Anterior cingulate cortex (tissue), 58 donors: ENCODE measurements around the gene CCDC43.
"Not testable (repeated sequence)": the region's sequence is repeated elsewhere in the genome, so short reads cannot be mapped to it uniquely, and the experiment has no call there.

Experiments
- DNase-seq, 58 donors: peaks; one replicate each; lab custom pipeline; 2025; lab: John Stamatoyannopoulos, UW

Gene CCDC43

GRCh38 chr17:44673893-44674292 lies 15.7 kb downstream of the CCDC43 start:
- no peak for DNase-seq

DNA sequence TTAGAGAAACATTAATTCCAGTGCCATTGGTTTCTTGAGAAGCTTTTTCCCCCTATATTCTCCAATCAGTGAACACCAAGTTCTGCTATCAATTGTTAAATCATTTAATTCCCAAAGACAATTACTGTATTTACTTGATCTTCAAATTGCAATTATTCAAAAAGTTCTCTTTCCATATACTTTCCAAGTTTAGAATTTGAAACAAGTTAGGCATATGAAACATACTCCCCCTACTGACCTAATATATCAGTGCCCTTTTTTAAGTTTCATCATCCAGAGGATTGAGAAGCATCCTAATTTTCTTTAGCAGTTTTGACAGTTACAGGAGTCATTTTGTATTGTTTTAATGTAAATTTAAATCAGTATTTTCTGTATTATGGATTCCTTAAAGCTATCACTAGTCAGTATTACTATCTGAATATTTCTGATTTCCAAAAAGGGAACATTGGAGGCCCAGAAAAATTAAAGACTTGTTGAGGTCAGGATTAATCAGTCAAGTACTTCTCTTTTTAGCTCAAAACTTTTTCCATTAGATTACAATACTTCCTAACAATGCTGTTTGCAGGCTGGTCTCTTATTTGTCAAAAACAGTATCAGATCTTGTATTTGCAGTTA lies 17.0 kb downstream of the CCDC43 start:
- DNase-seq: no peak

DNA sequence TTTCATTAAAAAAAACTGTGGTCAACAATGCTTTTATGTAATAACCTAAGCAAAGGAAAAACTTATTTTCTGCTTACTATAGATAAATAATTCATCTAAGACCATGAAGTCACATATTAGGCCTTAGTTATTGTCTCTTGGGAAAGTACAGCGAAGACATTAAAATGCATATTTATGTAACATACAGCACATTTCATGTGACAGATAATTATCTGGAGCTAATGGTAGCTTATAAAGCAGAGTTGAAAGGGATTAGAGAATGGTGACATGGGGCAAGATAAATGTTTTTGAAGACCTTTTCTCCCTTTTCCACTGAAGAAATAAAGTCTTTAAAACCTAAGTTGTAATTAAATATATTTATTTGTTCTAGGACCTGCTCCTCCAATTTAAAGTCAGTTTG lies 23.6 kb downstream of the CCDC43 start:
- DNase-seq: no peak

- no peak for DNase-seq
These were observed 24.7 kb downstream of the CCDC43 start for GRCh38 chr17:44664867-44665266.

- DNase-seq: no peak
These were observed 26.5 kb downstream of the CCDC43 start for GRCh38 chr17:44663095-44663494.

GRCh38 chr17:44661835-44662234 lies 27.7 kb downstream of the CCDC43 start:
- DNase-seq: no peak

DNA sequence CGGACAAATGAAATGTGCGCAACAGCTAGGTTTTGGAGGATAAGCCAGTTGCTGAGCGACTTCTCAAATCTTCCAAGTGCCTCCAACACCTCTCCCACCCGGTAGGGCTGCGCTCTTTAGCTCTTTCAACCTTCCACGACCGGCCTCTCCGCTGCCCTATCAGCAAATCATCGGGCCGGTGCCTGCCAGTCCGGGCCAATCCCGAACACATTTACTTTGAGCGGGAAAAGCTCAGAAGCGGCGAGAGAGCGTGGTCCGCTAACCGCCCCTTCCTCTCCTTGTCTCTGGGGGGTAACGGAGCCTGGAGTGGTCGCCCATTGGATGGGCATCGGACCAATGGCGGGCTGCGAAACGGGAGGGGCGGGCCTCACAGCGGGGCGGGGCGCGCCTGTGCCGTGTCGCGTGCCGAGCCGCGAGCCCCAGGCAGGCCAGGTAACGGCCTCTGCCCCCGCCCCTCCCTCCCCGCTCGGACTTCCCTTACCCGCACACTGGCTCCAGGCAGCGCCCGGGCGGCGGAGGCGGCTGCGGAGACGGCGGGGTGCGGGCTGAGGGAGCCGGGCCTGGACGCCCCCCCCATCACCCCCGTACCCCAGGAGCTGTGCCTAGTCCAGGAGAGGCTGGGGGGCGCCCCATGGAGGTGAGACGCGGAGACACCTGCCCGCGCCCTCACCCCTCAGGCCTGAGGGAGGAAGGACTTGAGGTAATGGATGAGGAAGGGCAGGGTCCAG lies 33.4 kb downstream of the CCDC43 start, which contains the start of gene MEIOC:
TSS of gene MEIOC (plus strand) at position 486 of the 728 bp plus-strand sequence. CDS start at position 632, 146 bp downstream.
- peak in 1 of 58 donors; percentile 7 for DNase-seq

DNA sequence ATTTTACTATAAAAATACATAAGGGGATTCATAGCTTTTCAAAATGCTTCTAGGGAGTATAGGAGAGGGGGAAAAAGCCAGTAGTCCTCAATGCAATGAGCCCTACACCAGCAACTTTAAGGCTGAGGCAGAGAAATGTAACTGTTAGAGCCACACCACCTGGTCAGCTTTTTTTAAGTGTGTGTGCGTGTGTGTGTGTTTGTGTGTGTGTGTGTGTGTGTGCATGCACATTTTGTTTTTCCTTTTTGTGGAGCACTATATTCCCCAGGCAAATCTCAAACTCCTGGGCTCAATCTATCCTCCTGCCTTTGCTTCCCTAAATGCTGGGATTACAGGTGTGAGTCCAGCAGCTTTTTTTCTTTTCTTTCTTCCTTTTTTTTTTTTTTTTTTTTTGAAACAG lies 35.6 kb downstream of the CCDC43 start:
- DNase-seq: no peak

DNA sequence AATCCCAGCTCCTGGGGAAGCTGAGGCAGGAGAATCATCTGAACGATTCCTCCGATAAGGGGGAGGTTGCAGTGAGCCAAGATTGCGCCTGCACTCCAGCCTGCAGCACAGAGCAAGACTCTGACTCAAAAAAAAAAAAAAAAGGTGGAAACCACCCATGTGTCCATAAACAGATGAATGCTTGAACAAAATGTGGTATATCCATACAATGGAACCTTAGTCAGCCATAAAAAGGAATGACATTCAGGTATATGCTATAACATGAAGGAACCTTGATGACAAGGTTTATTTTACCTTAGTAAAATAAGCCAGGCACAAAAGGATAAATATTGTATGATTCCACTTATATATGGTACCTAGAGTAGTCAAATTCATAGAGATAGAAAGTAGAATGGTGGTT lies 36.2 kb downstream of the CCDC43 start:
- DNase-seq: no peak

GRCh38 chr17:44652727-44653126 lies 36.8 kb downstream of the CCDC43 start:
- no peak for DNase-seq

DNA sequence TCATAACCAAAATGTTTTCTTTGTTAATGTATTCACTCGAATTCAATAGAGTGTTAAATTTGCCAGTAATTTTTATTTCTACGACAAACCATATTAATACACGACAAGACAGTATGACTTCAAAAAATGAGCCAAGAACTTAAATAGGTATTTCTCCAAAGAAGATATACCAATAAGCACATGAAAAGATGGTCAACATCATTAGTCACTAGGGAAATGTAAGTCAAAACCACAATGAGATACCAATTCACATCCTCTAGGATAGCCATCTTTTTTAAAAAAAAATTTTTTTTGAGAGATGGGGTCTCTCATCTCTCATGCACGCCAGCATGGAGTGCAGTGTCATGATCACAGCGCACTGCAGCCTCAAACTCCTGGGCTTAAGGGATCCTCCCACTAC lies 38.3 kb downstream of the CCDC43 start:
- DNase-seq: no peak

GRCh38 chr17:44648963-44649362 lies 40.6 kb downstream of the CCDC43 start:
- DNase-seq: no peak

DNA sequence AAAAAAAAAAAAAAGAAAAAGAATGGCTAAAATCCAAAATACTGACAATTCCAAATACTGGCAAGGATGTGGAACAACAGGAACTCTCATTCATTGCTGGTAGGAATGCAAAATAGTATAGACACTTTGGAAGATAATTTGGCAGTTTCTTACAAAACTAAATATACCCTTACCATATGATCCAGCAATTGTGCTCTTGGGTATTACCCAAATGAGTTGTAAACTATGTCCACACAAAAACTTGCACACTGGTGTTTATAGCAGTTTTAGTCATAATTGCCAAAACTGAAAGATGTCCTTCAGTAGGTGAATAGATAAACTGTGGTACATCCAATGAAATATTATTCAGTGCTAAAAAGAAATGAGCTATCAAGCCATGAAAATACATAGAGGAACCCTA lies 41.8 kb downstream of the CCDC43 start:
- DNase-seq: no peak

- DNase-seq: no peak
These were observed 43.3 kb downstream of the CCDC43 start for GRCh38 chr17:44646280-44646679.

- no peak for DNase-seq
These were observed 44.2 kb downstream of the CCDC43 start for GRCh38 chr17:44645341-44645740.

DNA sequence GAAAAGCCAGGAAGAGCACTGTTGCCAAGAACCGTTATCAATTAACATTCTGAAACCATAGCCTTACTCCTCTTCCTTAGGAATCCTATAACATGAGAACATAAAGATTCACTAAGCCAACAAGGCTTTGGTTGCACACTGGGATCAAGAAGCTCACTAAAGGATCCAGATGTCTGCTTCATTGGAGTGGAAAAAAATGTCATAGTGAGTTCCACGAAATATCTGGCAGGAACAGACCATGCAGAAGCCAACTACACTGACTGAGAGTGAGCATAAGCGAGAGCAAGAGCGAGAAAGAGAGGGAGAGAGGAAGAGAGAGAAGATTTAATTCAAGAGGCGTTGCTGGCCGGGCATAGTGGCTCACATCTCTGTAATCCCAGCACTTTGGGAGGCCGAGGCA lies 46.7 kb downstream of the CCDC43 start:
- no peak for DNase-seq

DNA sequence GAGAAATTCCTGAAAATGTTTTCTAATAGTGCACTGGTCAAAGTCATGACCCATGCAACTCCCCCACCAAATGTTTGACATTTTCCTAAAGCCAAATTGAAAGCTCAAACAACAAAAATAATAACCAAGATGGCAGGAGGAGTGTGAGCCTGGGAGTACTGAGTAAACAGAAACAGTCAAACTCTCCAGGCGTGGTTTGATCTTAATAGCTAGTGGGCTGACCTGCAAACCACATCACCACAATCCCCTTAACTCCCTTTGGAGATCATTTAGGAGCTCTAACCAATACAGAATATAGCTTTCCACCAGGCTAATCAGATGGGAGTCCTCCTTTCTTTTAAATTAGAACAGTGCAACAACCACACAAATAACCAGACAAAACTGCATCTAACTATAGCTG lies 52.5 kb downstream of the CCDC43 start:
- no peak for DNase-seq

DNA sequence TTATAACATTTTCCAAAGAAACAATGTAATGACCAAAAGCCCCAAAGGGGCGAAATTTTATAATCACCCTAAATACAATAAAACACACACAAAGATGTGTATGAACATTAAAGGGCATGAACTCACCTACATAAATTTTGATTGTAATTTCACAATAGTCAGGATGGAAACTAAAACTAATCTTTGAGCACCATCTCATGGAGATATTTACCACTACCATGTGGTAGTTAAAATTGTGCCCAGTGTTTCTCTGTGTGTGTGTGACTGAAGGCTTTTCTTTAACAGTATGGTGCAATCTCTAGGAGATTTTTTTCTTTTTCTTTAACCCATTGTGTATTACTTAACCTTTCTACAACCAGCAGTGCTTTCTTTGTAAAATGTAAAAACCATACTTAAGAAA lies 53.0 kb downstream of the CCDC43 start:
- no peak for DNase-seq

GRCh38 chr17:44634401-44634800 lies 55.2 kb downstream of the CCDC43 start:
- DNase-seq: not testable (repeated sequence)

DNA sequence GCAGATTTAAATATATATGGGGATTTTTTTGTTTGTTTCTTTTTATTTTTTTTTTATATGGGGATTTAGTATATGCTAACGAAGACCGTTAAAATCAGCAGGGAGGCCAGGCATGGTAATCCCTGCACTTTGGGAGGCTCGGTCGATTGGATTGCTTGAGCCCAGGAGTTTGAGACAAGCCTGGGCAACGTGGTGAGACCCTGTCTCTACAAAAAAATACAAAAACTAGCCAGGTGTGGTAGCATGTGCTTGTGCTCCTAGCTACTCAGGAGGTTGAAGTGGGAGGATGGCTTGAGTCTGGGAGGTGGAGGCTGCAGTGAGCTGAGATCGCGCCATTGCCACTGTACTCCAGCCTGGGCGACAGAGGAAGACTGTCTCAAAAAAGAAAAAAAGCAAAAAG lies 55.6 kb downstream of the CCDC43 start:
- no peak for DNase-seq

GRCh38 chr17:44630703-44631102 lies 58.9 kb downstream of the CCDC43 start:
- DNase-seq: no peak

DNA sequence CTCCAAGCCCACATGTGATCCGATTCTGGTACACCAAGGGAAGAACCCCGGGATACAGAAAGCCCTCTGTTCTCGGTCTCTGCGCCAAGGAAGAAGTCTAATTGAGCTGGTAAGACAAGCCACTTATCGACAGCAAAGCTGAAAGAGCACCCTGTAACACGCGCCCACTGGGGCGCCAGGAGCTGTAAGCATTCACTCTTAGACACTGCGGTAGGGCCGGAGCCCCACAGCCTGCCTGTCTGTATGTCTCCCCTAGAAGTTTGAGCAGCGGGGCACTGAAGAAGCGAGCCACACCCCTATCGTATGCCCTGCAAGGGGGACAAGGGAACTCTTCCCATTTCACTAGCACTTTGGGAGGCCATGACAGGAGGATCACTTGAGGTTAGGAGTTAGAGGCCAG lies 60.3 kb downstream of the CCDC43 start:
- DNase-seq: no peak
